ENCODE measurements around the gene RTCB. TPM values are rescaled to one million over a fixed set of nuclear protein-coding genes. Genes with fewer than 3 reads are reported as not detected.

RTCB gene
- total and polyA plus RNA-seq, 4 donors = 20.5 to 70.6 (median 63.7) TPM

DNA sequence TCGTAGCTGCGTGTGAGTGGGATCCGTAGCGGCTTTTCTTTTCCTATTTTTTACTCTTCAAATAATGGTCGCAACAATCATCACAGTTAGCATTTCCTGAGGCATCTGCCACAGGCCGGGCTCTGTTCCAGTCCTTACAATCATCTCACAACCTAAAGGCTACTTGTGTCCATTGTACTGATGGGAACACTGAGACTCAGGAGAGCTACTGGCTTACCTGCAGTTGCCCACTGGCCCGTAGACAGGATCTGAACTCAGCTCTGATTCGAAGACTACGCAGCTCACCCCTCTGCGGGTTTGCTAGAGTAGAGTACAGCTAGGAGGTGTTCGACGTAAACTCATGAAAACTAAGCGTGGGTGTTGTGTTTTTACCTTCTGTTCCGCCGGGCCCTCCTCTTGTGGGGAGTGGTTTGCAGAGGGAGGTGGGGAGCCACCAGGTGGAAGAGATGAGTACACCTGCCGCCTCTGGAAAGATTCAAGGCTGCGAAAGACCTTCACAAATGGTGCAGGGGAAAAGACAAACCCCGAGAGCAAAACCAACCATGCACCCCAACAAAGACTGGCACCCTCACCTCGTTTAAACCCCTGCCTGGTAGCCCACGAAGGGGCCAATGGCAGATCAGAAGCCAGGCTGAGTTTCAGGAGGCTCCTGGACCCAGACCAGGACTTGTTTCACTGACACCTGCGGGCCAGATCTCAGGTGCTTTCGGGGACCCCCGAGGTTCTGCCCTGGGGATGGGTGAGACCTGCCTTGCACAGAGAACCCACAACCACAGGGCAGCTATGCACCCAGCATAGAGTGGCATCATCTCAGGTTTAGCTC is 72.6 kb downstream of the RTCB start:
- no peak overlapping the region for H3K9ac ChIP-seq (ENCODE audit: insufficient read depth in 1 of 2, low read length in 2 of 2)
- ATAC-seq (ENCODE audit: insufficient read depth, low FRiP score) (no peak), DNase-seq (no peak)
- no peak overlapping the region for H3K4me3 ChIP-seq
- peaks cover 0 to 6% (median 2%) of the 10 kb centered on the region in 3 donors for H3K27me3 ChIP-seq (ENCODE audit: control insufficient read depth in 3 of 3, insufficient read depth in 3 of 3, low read length in 2 of 3)
- peaks cover 0 to 4% (median 0%) of the 10 kb centered on the region in 5 donors for H3K4me1 ChIP-seq (ENCODE audit: control insufficient read depth in 5 of 5, insufficient read depth in 5 of 5, low read length in 5 of 5)
- WGBS, 2 donors = 89 to 93% methylated on average over 23 of the region's 23 CpGs
- no peaks in the 10 kb centered on the region for H3K9me3 ChIP-seq (ENCODE audit: control insufficient read depth in 4 of 4, insufficient read depth in 3 of 4, low read length in 3 of 4)
- H3K27ac ChIP-seq (ENCODE audit: low read depth in 1 of 2, low read length in 1 of 2) = no peak overlapping the region
- H3K36me3 ChIP-seq (ENCODE audit: control insufficient read depth in 4 of 4, insufficient read depth in 4 of 4, low read length in 4 of 4) = no peaks in the 10 kb centered on the region
- TF ChIP-seq, protein P1, sequence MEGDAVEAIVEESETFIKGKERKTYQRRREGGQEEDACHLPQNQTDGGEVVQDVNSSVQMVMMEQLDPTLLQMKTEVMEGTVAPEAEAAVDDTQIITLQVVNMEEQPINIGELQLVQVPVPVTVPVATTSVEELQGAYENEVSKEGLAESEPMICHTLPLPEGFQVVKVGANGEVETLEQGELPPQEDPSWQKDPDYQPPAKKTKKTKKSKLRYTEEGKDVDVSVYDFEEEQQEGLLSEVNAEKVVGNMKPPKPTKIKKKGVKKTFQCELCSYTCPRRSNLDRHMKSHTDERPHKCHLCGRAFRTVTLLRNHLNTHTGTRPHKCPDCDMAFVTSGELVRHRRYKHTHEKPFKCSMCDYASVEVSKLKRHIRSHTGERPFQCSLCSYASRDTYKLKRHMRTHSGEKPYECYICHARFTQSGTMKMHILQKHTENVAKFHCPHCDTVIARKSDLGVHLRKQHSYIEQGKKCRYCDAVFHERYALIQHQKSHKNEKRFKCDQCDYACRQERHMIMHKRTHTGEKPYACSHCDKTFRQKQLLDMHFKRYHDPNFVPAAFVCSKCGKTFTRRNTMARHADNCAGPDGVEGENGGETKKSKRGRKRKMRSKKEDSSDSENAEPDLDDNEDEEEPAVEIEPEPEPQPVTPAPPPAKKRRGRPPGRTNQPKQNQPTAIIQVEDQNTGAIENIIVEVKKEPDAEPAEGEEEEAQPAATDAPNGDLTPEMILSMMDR (IDR thresholded peaks at IDR 0.05; ENCODE audit: control extremely low read depth, extremely low read depth) = no peak

DNA sequence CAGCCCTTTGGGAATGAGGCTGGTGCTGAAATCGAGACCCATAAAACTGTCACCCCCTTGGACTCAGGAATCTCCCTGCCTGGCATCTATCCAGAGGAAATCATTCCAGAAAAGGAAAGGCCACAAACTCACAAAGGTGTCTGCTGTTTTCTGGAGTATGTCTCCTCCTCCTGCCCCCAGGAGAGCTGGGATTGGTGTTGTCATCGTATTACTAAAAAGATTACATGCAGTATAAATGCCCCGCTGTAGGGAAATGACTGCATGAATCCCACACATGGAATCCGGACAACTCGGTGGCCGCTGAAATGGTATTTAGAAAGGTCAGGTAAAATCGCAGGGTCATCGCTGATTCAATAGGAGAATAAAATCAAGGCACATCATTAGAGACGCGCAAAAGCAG is 73.3 kb downstream of the RTCB start:
- no peak for DNase-seq
- TF ChIP-seq, protein P1 (IDR thresholded peaks at IDR 0.05; ENCODE audit: control extremely low read depth, extremely low read depth) = no peak
- no peaks in the 10 kb centered on the region for H3K9me3 ChIP-seq (ENCODE audit: control insufficient read depth in 4 of 4, insufficient read depth in 3 of 4, low read length in 3 of 4)
- H3K27me3 ChIP-seq (ENCODE audit: control insufficient read depth in 3 of 3, insufficient read depth in 3 of 3, low read length in 2 of 3) = peaks cover 0 to 3% (median 2%) of the 10 kb centered on the region in 3 donors
- H3K9ac ChIP-seq (ENCODE audit: insufficient read depth in 1 of 2, low read length in 2 of 2) = no peak overlapping the region
- H3K4me3 ChIP-seq = no peak overlapping the region
- H3K36me3 ChIP-seq (ENCODE audit: control insufficient read depth in 4 of 4, insufficient read depth in 4 of 4, low read length in 4 of 4) = no peaks in the 10 kb centered on the region
- H3K4me1 ChIP-seq (ENCODE audit: control insufficient read depth in 5 of 5, insufficient read depth in 5 of 5, low read length in 5 of 5) = peaks cover 0 to 4% (median 0%) of the 10 kb centered on the region in 5 donors
- H3K27ac ChIP-seq (ENCODE audit: low read depth in 1 of 2, low read length in 1 of 2) = no peak overlapping the region
- ATAC-seq (ENCODE audit: insufficient read depth, low FRiP score) = no peak
- 85 to 92% methylated on average over 10 of the region's 10 CpGs for WGBS, 2 donors

Small RNAs within 50 kb of the gene (small RNA-seq; reads per million reads assigned to genes)
- gene AL021937.2 (ENCODE audit: low replicate concordance) = not detected
- not detected for gene IGLVIVOR22-2 (ENCODE audit: low replicate concordance)
- not detected for gene RF02171 (ENCODE audit: low replicate concordance)
- gene RF02172 (ENCODE audit: low replicate concordance) = not detected

Other genes starting within 250 kb of the RTCB start
- gene RFPL2, start 207.2 kb downstream of the RTCB start, total RNA-seq = not detected
- under 1 TPM in 1 of 2 donors, not detected in 1; 0.10 TPM for gene RFPL2, start 207.2 kb downstream of the RTCB start, polyA plus RNA-seq
- 1 to 10 TPM; 1.5 to 1.9 TPM for gene SLC5A4, start 156.9 kb downstream of the RTCB start, total RNA-seq
- under 1 TPM; 0.30 to 0.39 TPM for gene SLC5A4, start 156.9 kb downstream of the RTCB start, polyA plus RNA-seq
- not detected for gene RFPL3, start 54.4 kb downstream of the RTCB start, total RNA-seq
- gene RFPL3, start 54.4 kb downstream of the RTCB start, polyA plus RNA-seq = not detected
- gene BPIFC, start 52.2 kb upstream of the RTCB start, total RNA-seq = not detected
- not detected for gene BPIFC, start 52.2 kb upstream of the RTCB start, polyA plus RNA-seq
- gene FBXO7, start 62.6 kb upstream of the RTCB start, total RNA-seq = 100 to 1,000 TPM in 1 of 2 donors, 10 to 100 TPM in 1; 84.3 to 117 TPM
- gene FBXO7, start 62.6 kb upstream of the RTCB start, polyA plus RNA-seq = 10 to 100 TPM; 48.8 to 59.9 TPM

Measured in lung (tissue), 13 donors.